IPS DF 6.9 (cell line): ENCODE results near the gene WNT7A.

Experiments
- DNase-seq: peaks from one replicate; pipeline ENCODE4 v3.0.0-alpha.2; 2013; ENCODE audit warnings: low read depth, low spot score
- H3K27ac ChIP-seq: one replicate; pipeline ENCODE4 v1.5.1; 2013; ENCODE audit warnings: low read length, control low read depth
- H3K27me3 ChIP-seq: 2 replicates; pipeline ENCODE4 v1.6.1; 2013; ENCODE audit warnings: mild to moderate bottlenecking, low read length; ENCODE audit not compliant: control insufficient read depth, insufficient read depth
- H3K36me3 ChIP-seq: 2 replicates; pipeline ENCODE4 v1.6.1; 2013; ENCODE audit warnings: low read length; ENCODE audit not compliant: control insufficient read depth, insufficient read depth
- H3K4me1 ChIP-seq: 2 replicates; pipeline ENCODE4 v1.6.1; 2013; ENCODE audit warnings: low read length; ENCODE audit not compliant: control insufficient read depth, insufficient read depth
- H3K4me3 ChIP-seq: 2 replicates; pipeline ENCODE4 v1.5.1; 2013; ENCODE audit warnings: mild to moderate bottlenecking, low read length
- H3K9me3 ChIP-seq: 2 replicates; pipeline ENCODE4 v1.6.1; 2013; ENCODE audit warnings: low read length, inconsistent platforms; ENCODE audit not compliant: control insufficient read depth, insufficient read depth
- WGBS: extraction: QIAGEN DNeasy Blood & Tissue Kit; methylation state at CpG from one replicate; pipeline ENCODE4 v1.1.7; 2013; ENCODE audit warnings: mixed read lengths, missing lambda C conversion rate; ENCODE audit not compliant: insufficient read length, insufficient coverage; 5-methylcytosine and 5-hydroxymethylcytosine counted together

WNT7A gene

DNA sequence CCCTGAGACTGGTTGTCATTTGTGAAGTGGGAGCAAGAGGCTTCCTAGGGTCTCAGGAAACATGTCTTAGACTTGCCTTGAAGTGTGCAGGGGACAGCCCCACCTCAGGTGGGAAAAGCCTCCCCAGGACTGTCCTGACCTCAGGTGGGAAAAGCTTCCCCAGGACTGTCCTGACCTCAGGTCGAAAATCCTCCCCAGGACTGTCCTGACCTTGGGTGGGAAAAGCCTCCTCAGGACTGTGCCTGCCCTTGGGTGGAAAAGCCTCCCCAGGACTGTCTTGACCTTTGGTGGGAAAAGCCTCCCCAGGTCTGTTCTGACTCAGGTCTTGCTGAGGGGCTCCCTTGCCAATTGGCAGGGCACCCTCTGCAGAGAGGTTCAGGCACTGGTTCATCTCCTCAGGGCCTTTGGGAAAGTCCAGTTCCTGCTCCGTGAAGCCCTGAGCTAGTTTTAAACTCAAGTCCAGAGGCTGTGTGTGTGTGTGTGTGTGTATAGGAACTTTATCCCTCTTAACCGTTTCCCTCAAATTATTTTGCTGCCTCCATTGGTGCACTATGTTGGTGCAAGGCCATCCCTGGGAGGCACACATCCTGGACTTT, 64.7 kb downstream of the WNT7A start:
- Histone ChIP-seq H3K4me3 (no peak overlapping the region), H3K9me3 (peaks cover 10% of the 10 kb centered on the region), H3K36me3 (no peaks in the 10 kb centered on the region), H3K4me1 (no peaks in the 10 kb centered on the region), H3K27me3 (no peaks in the 10 kb centered on the region), H3K27ac (no peak overlapping the region)
- no CpG with 5 or more reads among the region's 3 CpGs for WGBS
- no peak for DNase-seq

- Histone ChIP-seq H3K27ac (no peak overlapping the region), H3K27me3 (no peaks in the 10 kb centered on the region), H3K4me3 (no peak overlapping the region), H3K4me1 (no peaks in the 10 kb centered on the region; the same call in 1 of the 2 replicates), H3K36me3 (no peaks in the 10 kb centered on the region), H3K9me3 (peaks cover 10% of the 10 kb centered on the region)
- no CpG with 5 or more reads among the region's 11 CpGs for WGBS
- DNase-seq = no peak
Observed at GRCh38 chr3:13812034-13812471, 67.8 kb downstream of the WNT7A start.

DNA sequence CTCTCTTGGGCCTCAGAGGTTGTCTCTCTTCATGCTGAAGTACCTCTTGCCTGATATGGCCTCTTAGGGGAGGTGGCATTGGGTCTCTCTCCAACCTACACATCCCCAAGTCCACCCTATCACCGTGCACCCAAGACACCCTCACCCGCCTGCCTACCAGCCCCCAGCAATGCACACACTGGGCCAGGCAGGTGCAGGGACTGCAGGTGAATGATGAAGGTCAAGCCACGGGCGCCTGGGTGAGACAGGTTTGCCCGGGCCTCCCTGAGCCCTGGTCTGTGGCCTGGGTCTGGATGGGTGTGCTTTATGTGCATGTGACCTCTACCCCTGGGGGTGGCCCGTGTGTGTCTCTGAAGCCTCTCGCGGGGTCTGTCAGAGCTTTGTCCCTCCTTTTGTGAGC, 68.3 kb downstream of the WNT7A start:
- no peak for DNase-seq
- no peaks in the 10 kb centered on the region for H3K27me3 ChIP-seq
- no peaks in the 10 kb centered on the region for H3K36me3 ChIP-seq
- H3K4me1 ChIP-seq = no peaks in the 10 kb centered on the region; the same call in 1 of the 2 replicates
- WGBS = no CpG with 5 or more reads among the region's 8 CpGs
- no peak overlapping the region for H3K27ac ChIP-seq
- H3K4me3 ChIP-seq = no peak overlapping the region
- peaks cover 10% of the 10 kb centered on the region for H3K9me3 ChIP-seq

DNA sequence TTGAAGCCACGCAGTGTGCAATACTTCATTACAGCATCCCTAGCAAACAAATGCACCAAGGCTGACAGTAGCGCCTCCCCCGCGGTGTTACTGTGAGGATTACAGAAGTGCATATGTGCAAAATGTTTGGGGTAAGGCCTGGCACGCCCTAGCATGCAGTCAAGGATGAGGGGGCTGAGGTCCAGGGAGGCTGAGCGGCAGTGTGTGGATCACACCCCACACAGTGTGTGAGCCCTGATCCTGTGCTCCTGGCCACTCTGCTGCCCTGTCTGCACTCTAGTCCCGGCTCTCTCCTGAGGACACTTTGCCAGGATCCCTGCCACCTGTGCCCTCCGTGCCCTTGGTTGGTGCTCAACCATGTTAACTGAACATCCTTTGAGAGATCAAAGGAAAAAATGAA, 71.3 kb downstream of the WNT7A start:
- Histone ChIP-seq H3K4me3 (no peak overlapping the region), H3K9me3 (no peaks in the 10 kb centered on the region), H3K4me1 (no peaks in the 10 kb centered on the region; the same call in 1 of the 2 replicates), H3K27ac (no peak overlapping the region), H3K27me3 (no peaks in the 10 kb centered on the region), H3K36me3 (no peaks in the 10 kb centered on the region)
- DNase-seq = no peak
- WGBS = no CpG with 5 or more reads among the region's 8 CpGs

DNA sequence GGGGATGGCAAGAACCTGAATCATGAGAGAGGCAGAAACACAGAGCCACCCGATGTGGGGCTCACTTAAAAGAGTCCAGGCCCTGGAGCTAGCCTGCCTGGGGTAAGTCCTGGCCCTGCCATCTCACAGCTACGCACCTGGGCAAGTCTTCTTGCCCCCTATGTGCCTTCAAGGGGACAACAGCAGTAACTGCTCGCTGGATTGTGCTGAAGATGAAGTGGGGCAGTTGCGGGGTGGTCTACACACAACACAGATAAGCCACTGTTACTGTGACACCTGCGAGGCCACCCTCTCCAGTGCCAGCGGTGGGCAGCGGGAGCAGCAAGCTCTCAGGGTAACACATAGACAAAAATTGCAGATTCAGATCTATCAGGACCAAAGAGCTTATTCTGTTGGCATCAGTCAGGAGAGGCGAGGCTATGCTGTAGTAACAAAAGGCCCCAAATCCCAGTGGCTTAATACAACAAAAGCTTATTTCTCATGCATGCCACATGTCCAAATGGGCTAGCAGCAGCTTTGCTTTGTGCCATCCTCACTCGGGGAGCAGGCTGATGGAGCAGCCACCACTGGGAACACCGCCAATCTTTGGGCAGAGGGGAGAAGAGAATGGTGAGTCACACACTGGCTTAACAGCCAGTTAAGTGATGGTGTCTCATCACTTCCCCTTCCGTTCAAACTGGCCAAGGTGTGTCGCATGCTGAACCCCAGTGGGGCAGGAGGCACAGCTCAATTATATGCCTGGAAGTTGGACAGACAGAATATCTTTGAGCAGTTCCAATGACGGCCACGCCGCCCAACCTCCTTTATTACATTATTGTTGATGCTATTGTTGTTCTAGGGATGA, 78.3 kb downstream of the WNT7A start:
- Histone ChIP-seq H3K27me3 (no peaks in the 10 kb centered on the region), H3K4me3 (no peak overlapping the region), H3K4me1 (peaks cover 2% of the 10 kb centered on the region; the same call in 1 of the 2 replicates), H3K27ac (no peak overlapping the region), H3K9me3 (no peaks in the 10 kb centered on the region), H3K36me3 (no peaks in the 10 kb centered on the region)
- no CpG with 5 or more reads among the region's 15 CpGs for WGBS
- DNase-seq = no peak

GRCh38 chr3:13800064-13800463, 79.8 kb downstream of the WNT7A start:
- DNase-seq = no peak
- peaks cover 2% of the 10 kb centered on the region; the same call in 1 of the 2 replicates for H3K4me1 ChIP-seq
- no peak overlapping the region for H3K4me3 ChIP-seq
- WGBS = no CpG with 5 or more reads among the region's 6 CpGs
- no peaks in the 10 kb centered on the region for H3K27me3 ChIP-seq
- H3K36me3 ChIP-seq = no peaks in the 10 kb centered on the region
- no peak overlapping the region for H3K27ac ChIP-seq
- no peaks in the 10 kb centered on the region for H3K9me3 ChIP-seq

DNA sequence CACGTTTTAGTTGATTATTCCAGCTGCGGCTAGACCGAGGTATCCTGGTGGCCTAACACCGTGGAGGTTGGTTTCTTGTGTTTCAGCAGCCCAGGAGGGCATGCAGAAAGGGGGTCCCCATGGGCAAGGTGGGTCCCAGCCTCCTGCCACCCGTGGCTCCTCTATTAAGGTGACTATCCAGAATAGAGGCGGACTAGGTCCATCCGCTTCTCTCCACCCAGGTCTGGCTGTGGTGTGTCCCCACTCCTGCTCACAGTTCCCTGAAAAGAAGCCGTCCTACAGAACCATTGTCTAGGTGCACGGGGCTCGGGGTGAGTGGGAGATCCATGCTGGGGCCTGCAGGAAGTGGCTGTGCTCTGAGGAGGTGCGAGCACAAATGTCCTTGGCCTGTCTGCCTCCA, 81.5 kb downstream of the WNT7A start:
- H3K27me3 ChIP-seq = no peaks in the 10 kb centered on the region
- no peak for DNase-seq
- no peaks in the 10 kb centered on the region for H3K36me3 ChIP-seq
- no peaks in the 10 kb centered on the region for H3K9me3 ChIP-seq
- no peak overlapping the region for H3K27ac ChIP-seq
- H3K4me1 ChIP-seq = peaks cover 2% of the 10 kb centered on the region; the same call in 1 of the 2 replicates
- H3K4me3 ChIP-seq = no peak overlapping the region
- WGBS = no CpG with 5 or more reads among the region's 11 CpGs

- no peaks in the 10 kb centered on the region for H3K36me3 ChIP-seq
- no peaks in the 10 kb centered on the region for H3K27me3 ChIP-seq
- no peak for DNase-seq
- H3K27ac ChIP-seq = no peak overlapping the region
- peaks cover 2% of the 10 kb centered on the region; the same call in 1 of the 2 replicates for H3K4me1 ChIP-seq
- no peaks in the 10 kb centered on the region for H3K9me3 ChIP-seq
- no CpG with 5 or more reads among the region's 15 CpGs for WGBS
- no peak overlapping the region for H3K4me3 ChIP-seq
Observed at GRCh38 chr3:13796701-13797460, 83.0 kb downstream of the WNT7A start.

- H3K36me3 ChIP-seq = no peaks in the 10 kb centered on the region
- H3K4me1 ChIP-seq = peaks cover 2% of the 10 kb centered on the region; the same call in 1 of the 2 replicates
- H3K27ac ChIP-seq = no peak overlapping the region
- no peak overlapping the region for H3K4me3 ChIP-seq
- WGBS = no CpG with 5 or more reads among the region's 17 CpGs
- DNase-seq = no peak
- no peaks in the 10 kb centered on the region for H3K9me3 ChIP-seq
- no peaks in the 10 kb centered on the region for H3K27me3 ChIP-seq
Observed at GRCh38 chr3:13795816-13796215, 84.1 kb downstream of the WNT7A start.

- Histone ChIP-seq H3K4me1 (no peaks in the 10 kb centered on the region), H3K27ac (no peak overlapping the region), H3K36me3 (no peaks in the 10 kb centered on the region), H3K9me3 (no peaks in the 10 kb centered on the region), H3K27me3 (no peaks in the 10 kb centered on the region), H3K4me3 (no peak overlapping the region)
- no peak for DNase-seq
- no CpG with 5 or more reads among the region's 9 CpGs for WGBS
Observed at GRCh38 chr3:13794322-13794721, 85.5 kb downstream of the WNT7A start.
